Measurements from ENCODE around the gene PTGES3.

- TF ChIP-seq CTCF (IDR thresholded peaks at IDR 0.05; ENCODE audit: low read length) (no peak), EZH2 (IDR thresholded peaks at IDR 0.05; ENCODE audit: borderline replicate concordance, low read length) (no peak)
Measured at GRCh38 chr12:56723889-56724700, 36.0 kb upstream of the PTGES3 start.

Data from OCI-LY1 (cell line).